GM12865 (cell line): ENCODE data around the gene CENPP.
A peak's percentile ranks its signal among the peaks of the same experiment; 100 is the strongest.

Experiments used
- DNase-seq: peaks from one replicate; pipeline ENCODE4 v3.0.0; 2010; ENCODE audit warnings: low read depth
- H3K4me3 ChIP-seq: 2 replicates; pipeline ENCODE4 v1.5.1; 2011; ENCODE audit warnings: mild to moderate bottlenecking, low read depth, low read length, control low read depth
- TF ChIP-seq, protein P1 (sequence below): IDR thresholded peaks from 2 replicates; pipeline ENCODE4 v1.5.1; 2011; ENCODE audit warnings: low read length, control low read depth, low read depth, inconsistent platforms; ENCODE audit not compliant: insufficient read depth; ENCODE audit errors: missing control alignments

The CENPP gene

DNA sequence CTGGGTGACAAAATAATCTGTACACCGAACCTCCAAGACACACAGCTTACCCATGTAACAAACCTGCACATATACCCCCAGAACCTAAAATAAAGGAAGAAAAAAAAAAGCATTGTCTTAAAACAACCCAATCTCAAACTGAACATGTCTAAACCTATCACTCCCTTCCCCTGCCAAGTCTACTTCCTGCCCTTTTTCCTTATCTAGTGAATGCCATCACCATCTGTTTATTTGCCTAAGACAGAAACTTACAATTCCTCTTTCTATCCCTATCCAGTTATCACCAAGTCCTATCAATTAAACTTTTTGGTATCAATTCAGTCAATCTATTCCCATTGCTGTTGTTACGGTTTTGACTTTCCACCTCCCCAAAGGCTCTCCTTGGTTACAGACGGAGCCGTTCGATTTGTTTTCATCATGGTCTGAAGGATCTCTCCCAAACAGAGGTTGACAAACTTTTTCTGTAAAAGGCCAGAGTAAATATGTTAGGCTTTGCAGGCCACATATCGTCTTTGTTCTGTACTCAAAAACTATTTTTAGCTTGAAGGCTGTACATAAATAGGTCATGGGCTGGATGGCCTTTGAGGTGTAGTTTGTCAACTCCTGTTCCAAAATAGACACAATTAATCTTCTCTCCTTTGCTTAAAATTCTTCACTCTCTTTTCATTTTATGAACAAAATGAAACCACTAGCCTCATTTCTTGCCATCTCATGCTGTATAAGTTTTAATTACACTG, 12.7 kb upstream of the CENPP start:
- TF ChIP-seq, protein P1, sequence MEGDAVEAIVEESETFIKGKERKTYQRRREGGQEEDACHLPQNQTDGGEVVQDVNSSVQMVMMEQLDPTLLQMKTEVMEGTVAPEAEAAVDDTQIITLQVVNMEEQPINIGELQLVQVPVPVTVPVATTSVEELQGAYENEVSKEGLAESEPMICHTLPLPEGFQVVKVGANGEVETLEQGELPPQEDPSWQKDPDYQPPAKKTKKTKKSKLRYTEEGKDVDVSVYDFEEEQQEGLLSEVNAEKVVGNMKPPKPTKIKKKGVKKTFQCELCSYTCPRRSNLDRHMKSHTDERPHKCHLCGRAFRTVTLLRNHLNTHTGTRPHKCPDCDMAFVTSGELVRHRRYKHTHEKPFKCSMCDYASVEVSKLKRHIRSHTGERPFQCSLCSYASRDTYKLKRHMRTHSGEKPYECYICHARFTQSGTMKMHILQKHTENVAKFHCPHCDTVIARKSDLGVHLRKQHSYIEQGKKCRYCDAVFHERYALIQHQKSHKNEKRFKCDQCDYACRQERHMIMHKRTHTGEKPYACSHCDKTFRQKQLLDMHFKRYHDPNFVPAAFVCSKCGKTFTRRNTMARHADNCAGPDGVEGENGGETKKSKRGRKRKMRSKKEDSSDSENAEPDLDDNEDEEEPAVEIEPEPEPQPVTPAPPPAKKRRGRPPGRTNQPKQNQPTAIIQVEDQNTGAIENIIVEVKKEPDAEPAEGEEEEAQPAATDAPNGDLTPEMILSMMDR: no peak
- H3K4me3 ChIP-seq: no peak overlapping the region

GRCh38 chr9:92313624-92314012, 12.1 kb upstream of the CENPP start:
- no peak overlapping the region for H3K4me3 ChIP-seq
- DNase-seq: no peak
- TF ChIP-seq, protein P1: no peak

More for the DNA sequence above, 12.7 kb upstream of the CENPP start:
- DNase-seq: no peak

- TF ChIP-seq, protein P1: no peak
Observed at GRCh38 chr9:92315456-92315855, 10.3 kb upstream of the CENPP start.

GRCh38 chr9:92324431-92324830, 1.3 kb upstream of the CENPP start:
- no peak for DNase-seq
- H3K4me3 ChIP-seq: peak overlapping the region; percentile 93
- TF ChIP-seq, protein P1: no peak

More at GRCh38 chr9:92315456-92315855, 10.3 kb upstream of the CENPP start:
- no peak overlapping the region for H3K4me3 ChIP-seq
- no peak for DNase-seq

DNA sequence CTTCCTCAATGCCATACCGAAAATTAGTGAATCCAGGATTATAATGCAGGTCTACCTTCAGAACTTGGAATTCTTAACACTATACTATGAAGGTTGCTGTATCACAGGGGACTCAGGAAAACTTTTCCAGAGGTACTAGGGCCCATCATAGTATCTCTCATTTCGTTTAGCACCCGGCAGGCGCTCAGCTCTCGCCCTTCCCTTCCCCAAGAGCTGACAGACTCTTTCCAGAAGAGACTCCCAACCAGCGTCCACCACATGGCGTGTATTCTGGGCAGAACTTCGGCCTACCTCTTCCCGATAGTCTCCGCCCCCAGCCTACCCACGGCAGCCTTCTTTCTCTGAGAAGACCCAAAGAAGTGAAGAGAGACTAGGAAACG, 874 bp upstream of the CENPP start:
- TF ChIP-seq, protein P1: no peak
- H3K4me3 ChIP-seq: peak overlapping the region; percentile 93
- no peak for DNase-seq

DNA sequence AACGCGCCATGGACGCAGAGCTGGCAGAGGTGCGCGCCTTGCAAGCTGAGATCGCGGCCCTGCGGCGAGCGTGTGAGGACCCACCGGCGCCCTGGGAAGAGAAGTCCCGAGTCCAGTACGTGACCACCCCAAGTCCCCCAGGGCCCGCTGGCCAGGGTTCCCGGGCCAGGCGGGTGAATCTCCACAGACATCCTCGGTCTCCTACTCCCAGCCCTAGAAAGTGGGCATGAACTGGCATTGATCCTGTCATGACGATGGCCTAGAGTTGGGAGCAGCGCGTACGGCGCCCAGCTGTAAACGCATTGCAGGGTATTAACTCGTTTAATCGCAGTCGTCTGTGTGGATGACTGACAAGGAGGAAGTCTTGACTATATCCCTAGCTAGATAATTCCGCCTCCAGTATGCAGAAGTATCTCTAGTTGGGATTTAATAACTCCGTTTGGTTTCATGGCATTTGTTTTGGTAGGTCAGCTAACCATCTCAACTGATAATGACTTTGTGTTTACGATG, 293 bp downstream of the CENPP start:
- peak; percentile 30 for DNase-seq
- TF ChIP-seq, protein P1: no peak
- peak overlapping the region; percentile 93 for H3K4me3 ChIP-seq
